HL-60 (cell line): ENCODE data around the gene DPH1.

Experiments
- DNase-seq, 2 experiments: peaks; one replicate each; pipeline ENCODE4 v3.0.0-alpha.2; 2010 to 2020; ENCODE audit warnings: low read depth in 1 of 2, low spot score in 1 of 2
- H3K27ac ChIP-seq: fragments of 250-450 bp; sonication (Bioruptor Pico); replicated peaks from 2 replicates; pipeline ENCODE4 v1.5.1; 2020; ENCODE audit warnings: mild to moderate bottlenecking, moderate library complexity
- H3K27me3 ChIP-seq: fragments of 250-450 bp; sonication (Bioruptor Pico); 2 replicates; pipeline ENCODE4 v1.5.1; 2021; ENCODE audit warnings: mild to moderate bottlenecking, moderate library complexity; ENCODE audit not compliant: insufficient read depth, poor library complexity, severe bottlenecking
- H3K4me3 ChIP-seq: replicated peaks from 2 replicates; pipeline ENCODE4 v1.5.1; 2011; ENCODE audit warnings: mild to moderate bottlenecking, control low read depth, low read length; ENCODE audit not compliant: insufficient read depth
- GABPA ChIP-seq: IDR thresholded peaks from 2 replicates; pipeline ENCODE4 v1.6.1; 2012; ENCODE audit warnings: low read depth
- POLR2AphosphoS5 ChIP-seq: IDR thresholded peaks from 2 replicates; pipeline ENCODE4 v1.6.1; 2012; ENCODE audit warnings: low read depth
- SPI1 ChIP-seq: IDR thresholded peaks from 2 replicates; pipeline ENCODE4 v1.6.1; 2012; ENCODE audit warnings: low read depth, mild to moderate bottlenecking, borderline replicate concordance
- TF ChIP-seq, protein P1 (sequence below): IDR thresholded peaks from 2 replicates; pipeline ENCODE4 v1.6.1; 2012; ENCODE audit warnings: low read depth; ENCODE audit not compliant: insufficient replicate concordance
- TF ChIP-seq, protein P2 (sequence below): IDR thresholded peaks from one replicate; pipeline ENCODE4 v1.5.1; 2011; ENCODE audit warnings: low read length, control low read depth, inconsistent platforms; ENCODE audit not compliant: insufficient read depth

DPH1 gene

DNA sequence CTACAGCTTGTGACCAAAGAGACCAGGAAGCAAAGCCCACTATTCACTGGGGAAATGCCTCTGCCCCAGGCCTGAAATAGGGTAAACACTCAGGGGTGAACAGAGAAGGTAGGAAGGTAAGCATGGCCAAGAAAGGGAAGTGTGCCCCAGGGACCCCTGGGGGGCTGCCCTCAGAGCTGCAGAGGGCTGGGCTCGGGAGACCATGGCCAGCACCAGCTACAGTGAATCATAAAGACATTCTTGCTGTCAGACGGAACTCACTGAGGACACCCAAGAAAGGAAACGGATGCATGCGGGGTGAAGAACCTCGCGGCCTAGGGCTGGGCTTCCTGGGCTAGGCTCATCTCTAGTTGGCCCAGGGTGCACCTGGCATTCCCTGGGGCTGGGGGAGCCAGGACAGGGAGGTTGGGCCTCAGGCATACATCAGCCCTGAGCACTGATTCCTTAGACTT is 34.6 kb downstream of the DPH1 start:
- no peak for DNase-seq
- Histone ChIP-seq H3K27me3 (no peaks in the 10 kb centered on the region), H3K27ac (no peak overlapping the region), H3K4me3 (no peak overlapping the region)
- TF ChIP-seq, protein P1, sequence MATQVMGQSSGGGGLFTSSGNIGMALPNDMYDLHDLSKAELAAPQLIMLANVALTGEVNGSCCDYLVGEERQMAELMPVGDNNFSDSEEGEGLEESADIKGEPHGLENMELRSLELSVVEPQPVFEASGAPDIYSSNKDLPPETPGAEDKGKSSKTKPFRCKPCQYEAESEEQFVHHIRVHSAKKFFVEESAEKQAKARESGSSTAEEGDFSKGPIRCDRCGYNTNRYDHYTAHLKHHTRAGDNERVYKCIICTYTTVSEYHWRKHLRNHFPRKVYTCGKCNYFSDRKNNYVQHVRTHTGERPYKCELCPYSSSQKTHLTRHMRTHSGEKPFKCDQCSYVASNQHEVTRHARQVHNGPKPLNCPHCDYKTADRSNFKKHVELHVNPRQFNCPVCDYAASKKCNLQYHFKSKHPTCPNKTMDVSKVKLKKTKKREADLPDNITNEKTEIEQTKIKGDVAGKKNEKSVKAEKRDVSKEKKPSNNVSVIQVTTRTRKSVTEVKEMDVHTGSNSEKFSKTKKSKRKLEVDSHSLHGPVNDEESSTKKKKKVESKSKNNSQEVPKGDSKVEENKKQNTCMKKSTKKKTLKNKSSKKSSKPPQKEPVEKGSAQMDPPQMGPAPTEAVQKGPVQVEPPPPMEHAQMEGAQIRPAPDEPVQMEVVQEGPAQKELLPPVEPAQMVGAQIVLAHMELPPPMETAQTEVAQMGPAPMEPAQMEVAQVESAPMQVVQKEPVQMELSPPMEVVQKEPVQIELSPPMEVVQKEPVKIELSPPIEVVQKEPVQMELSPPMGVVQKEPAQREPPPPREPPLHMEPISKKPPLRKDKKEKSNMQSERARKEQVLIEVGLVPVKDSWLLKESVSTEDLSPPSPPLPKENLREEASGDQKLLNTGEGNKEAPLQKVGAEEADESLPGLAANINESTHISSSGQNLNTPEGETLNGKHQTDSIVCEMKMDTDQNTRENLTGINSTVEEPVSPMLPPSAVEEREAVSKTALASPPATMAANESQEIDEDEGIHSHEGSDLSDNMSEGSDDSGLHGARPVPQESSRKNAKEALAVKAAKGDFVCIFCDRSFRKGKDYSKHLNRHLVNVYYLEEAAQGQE: no peak
- no peak for TF ChIP-seq GABPA
- TF ChIP-seq SPI1: no peak
- TF ChIP-seq, protein P2, sequence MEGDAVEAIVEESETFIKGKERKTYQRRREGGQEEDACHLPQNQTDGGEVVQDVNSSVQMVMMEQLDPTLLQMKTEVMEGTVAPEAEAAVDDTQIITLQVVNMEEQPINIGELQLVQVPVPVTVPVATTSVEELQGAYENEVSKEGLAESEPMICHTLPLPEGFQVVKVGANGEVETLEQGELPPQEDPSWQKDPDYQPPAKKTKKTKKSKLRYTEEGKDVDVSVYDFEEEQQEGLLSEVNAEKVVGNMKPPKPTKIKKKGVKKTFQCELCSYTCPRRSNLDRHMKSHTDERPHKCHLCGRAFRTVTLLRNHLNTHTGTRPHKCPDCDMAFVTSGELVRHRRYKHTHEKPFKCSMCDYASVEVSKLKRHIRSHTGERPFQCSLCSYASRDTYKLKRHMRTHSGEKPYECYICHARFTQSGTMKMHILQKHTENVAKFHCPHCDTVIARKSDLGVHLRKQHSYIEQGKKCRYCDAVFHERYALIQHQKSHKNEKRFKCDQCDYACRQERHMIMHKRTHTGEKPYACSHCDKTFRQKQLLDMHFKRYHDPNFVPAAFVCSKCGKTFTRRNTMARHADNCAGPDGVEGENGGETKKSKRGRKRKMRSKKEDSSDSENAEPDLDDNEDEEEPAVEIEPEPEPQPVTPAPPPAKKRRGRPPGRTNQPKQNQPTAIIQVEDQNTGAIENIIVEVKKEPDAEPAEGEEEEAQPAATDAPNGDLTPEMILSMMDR: no peak

DNA sequence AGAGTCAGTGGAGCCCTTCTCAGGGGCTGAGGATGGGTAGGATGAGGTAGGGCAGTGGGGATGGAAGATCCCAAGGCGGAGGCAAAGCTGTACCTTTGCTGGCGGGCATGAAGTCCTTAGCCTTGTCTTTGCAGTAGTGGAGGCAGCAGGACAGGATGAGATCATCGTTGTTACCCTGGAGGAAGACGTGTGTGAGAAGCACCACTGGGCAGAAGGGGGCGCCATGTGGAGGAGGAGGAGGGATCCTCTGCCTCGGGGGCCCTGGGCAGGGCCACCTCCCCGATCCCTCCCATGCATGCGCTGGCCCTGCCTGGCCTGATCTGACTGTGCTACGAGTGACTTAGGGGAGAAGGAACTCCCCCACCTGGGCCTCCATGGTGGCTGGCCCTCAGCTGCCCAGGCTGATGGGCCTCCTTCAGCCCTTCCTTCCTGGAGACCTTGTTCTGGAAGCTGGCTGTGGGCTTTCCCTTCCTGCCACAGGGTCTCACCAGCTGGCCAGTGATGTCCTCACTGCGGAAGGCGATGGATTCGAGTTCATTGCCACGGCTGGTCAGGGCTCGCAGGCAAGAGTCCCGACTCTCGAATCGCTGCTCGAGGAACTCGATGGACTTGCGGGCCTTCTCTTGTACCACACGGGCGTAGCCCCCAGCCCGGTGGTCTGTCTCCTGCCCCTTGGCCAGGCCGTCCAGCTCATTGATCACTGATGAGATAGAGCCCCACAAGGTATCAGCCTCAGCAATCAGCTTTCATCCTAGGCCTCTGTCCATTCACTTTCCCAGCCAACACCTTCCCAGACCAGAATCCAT is 35.2 kb downstream of the DPH1 start:
- H3K27ac ChIP-seq: no peak overlapping the region
- peak in 1 of 2 experiments; percentile 36 for DNase-seq
- no peak overlapping the region for H3K4me3 ChIP-seq
- TF ChIP-seq, protein P2: no peak
- H3K27me3 ChIP-seq: no peaks in the 10 kb centered on the region

DNA sequence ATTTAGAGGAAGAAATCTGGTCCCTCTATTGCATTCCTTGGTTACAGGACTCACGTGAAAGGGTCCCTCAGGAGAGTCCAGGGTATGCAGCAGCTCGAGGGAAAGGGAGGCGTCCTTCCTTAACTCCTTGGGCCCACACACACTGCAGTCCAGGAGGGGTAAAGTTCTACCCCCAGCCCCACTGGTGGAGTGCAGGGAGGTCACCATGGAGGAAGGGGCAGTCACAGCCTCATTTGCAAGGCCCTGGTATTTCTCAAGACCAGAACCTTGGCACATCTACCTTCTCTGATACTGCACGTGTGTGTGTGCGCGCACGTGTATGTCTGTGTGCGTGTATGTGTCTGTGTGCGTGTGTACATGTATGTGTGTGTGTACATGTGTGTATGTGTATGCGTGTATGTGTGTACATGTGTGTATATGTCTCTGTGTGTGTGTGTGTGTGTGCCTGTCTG is 36.0 kb downstream of the DPH1 start:
- Histone ChIP-seq H3K27ac (no peak overlapping the region), H3K27me3 (no peaks in the 10 kb centered on the region), H3K4me3 (no peak overlapping the region)
- no peak for TF ChIP-seq SPI1
- TF ChIP-seq GABPA: no peak
- TF ChIP-seq, protein P2: no peak
- TF ChIP-seq, protein P1: no peak
- TF ChIP-seq POLR2AphosphoS5: no peak
- no peak for DNase-seq

DNA sequence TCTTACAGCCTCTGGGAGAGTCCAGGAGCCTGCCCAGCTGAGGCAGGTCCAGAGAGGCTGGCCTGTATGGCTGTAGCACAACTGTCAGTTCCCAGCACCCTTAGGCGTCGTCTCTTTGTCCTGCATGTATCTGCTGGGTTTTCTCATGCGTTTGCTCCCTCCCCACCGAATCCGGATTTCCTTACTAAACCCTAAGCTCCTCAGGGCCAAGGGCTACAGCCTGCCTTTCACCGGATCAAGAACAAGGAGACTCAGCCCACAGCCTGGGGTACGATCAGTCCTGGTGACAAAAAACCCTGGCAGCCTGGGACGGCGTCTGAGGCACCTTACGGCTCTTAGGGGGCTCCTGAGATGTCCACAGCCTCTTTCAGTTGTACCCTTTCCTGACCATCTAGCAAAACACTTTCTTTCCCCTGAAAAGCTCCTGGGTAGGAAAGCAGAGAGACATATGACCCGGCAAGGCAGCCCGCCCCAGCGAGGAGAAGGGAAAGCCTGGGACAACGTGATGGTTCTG is 37.2 kb downstream of the DPH1 start:
- no peak for TF ChIP-seq GABPA
- TF ChIP-seq, protein P1: no peak
- TF ChIP-seq POLR2AphosphoS5: no peak
- TF ChIP-seq SPI1: no peak
- TF ChIP-seq, protein P2: no peak
- no peak for DNase-seq
- H3K27ac ChIP-seq: no peak overlapping the region

More for the DNA sequence above, 37.2 kb downstream of the DPH1 start:
- no peak overlapping the region for H3K4me3 ChIP-seq
- H3K27me3 ChIP-seq: no peaks in the 10 kb centered on the region
